Endodermal cell (in vitro differentiated cells): ENCODE measurements around the gene UFD1. TPM values are rescaled to one million over a fixed set of nuclear protein-coding genes. Genes with fewer than 3 reads are reported as not detected.

Source experiments
- DNase-seq: peaks from one replicate; pipeline ENCODE4 v3.0.0-alpha.2; 2017
- H3K27ac ChIP-seq: 2 replicates; pipeline ENCODE4 v1.5.1; 2013; ENCODE audit warnings: mild to moderate bottlenecking, low read depth, low read length, moderate library complexity
- H3K27me3 ChIP-seq: 2 replicates; pipeline ENCODE4 v1.6.1; 2013; ENCODE audit warnings: mild to moderate bottlenecking, low read length, moderate library complexity; ENCODE audit not compliant: insufficient read depth, control insufficient read depth, poor library complexity, severe bottlenecking
- H3K36me3 ChIP-seq: 2 replicates; pipeline ENCODE4 v1.7.0; 2013; ENCODE audit warnings: mild to moderate bottlenecking, low read length, moderate library complexity; ENCODE audit not compliant: control insufficient read depth, insufficient read depth
- H3K4me1 ChIP-seq: one replicate; pipeline ENCODE4 v1.7.0; 2013; ENCODE audit warnings: low read length; ENCODE audit not compliant: control insufficient read depth, insufficient read depth
- H3K4me3 ChIP-seq: 2 replicates; pipeline ENCODE4 v1.5.1; 2013; ENCODE audit warnings: mild to moderate bottlenecking, low read length, moderate library complexity
- H3K9ac ChIP-seq: 2 replicates; pipeline ENCODE4 v1.6.1; 2013; ENCODE audit warnings: mild to moderate bottlenecking, low read length, moderate library complexity; ENCODE audit not compliant: poor library complexity, severe bottlenecking; ENCODE audit errors: extremely low read depth
- H3K9me3 ChIP-seq: 2 replicates; pipeline ENCODE4 v1.6.1; 2013; ENCODE audit warnings: mild to moderate bottlenecking, low read length, moderate library complexity; ENCODE audit not compliant: control insufficient read depth
- H3K27ac Mint-ChIP-seq: 2 replicates; pipeline ENCODE4 v1.8.0; 2020; ENCODE audit warnings: mixed read lengths
- H3K27me3 Mint-ChIP-seq: 2 replicates; pipeline ENCODE4 v1.8.0; 2021; ENCODE audit warnings: mild to moderate bottlenecking, mixed read lengths; ENCODE audit not compliant: insufficient read depth
- H3K36me3 Mint-ChIP-seq: 2 replicates; pipeline ENCODE4 v1.8.0; 2020; ENCODE audit warnings: low read depth, mixed read lengths
- H3K4me1 Mint-ChIP-seq: 2 replicates; pipeline ENCODE4 v1.8.0; 2020; ENCODE audit warnings: mixed read lengths
- H3K4me3 Mint-ChIP-seq: 2 replicates; pipeline ENCODE4 v1.8.0; 2020; ENCODE audit warnings: mild to moderate bottlenecking, moderate library complexity, mixed read lengths
- H3K9me3 Mint-ChIP-seq: 2 replicates; pipeline ENCODE4 v1.8.0; 2020; ENCODE audit warnings: mild to moderate bottlenecking, mixed read lengths
- CTCF ChIP-seq: fragments of 200-600 bp; sonication (generic); conservative IDR thresholded peaks from 2 replicates; pipeline ENCODE4 v1.5.0; 2021; ENCODE audit warnings: antibody characterized with exemption, mild to moderate bottlenecking
- WGBS, 2 experiments: methylation state at CpG; one replicate each; pipeline versions ENCODE4 v1.1.5 to v1.1.7; 2013; ENCODE audit warnings: missing lambda C conversion rate in 2 of 2, mixed read lengths in 1 of 2; ENCODE audit not compliant: insufficient coverage in 1 of 2, insufficient read length in 1 of 2; 5-methylcytosine and 5-hydroxymethylcytosine counted together
- total RNA-seq, 2 donors: library from RNA; stranded (reverse); fragmentation: NEBNext Ultra II Directional in 1 of 2; extraction: Animal tissue kit (Norgen Biotek cat#: 25700) in 1 of 2; gene quantifications; 2 replicates in 1 of 2; 3 replicates in 1 of 2; pipeline ENCODE4 v1.2.1, GENCODE V29; 2021

Gene UFD1
- total RNA-seq, 2 donors from 2014 or later, result 67.7 to 69.2 TPM

DNA sequence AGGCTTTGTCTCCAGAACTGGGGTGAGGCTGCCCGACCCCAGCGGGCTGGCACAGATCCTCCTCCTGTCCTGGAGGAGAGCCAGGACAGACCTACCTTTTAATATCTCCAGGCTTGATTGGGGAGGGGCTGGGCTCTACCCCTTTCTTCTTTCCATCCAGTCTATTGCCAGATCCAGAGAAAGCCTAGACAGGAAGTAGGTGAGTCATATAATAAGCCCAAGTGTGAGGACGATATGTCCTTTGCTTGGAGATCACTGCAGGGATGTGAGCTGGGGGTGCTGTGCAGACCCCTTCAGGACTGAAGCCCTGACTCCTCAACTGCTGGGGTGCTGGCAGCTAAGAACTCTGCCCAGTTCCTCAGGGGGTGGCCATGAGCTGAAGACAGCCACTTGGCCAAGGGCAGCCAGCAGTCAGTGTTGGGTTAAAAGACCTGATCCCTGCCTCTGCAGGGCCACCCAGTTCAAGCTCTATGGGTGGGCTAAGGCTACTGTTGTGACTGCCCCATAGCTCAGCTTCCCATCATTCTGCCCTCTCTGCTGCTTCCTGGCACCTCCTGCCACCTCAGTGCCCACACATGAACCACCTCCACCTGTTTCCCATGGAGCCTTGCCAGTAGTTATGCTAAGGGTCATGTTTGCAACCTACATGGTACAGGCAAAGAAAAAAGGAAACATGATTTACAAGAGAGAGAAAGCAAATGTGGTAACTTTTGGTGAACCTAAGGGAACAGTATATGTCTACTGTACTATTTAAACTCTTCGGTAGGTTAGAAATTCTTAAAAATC lies 23.2 kb downstream of the UFD1 start:
- Histone ChIP-seq H3K9ac (no peak overlapping the region), H3K9me3 (no peaks in the 10 kb centered on the region), H3K4me3 (no peak overlapping the region), H3K36me3 (peaks cover 92% of the 10 kb centered on the region), H3K27ac (no peak overlapping the region), H3K27me3 (no peaks in the 10 kb centered on the region), H3K4me1 (no peaks in the 10 kb centered on the region)
- Mint-ChIP-seq H3K27me3 (no peaks in the 10 kb centered on the region), H3K4me1 (no peaks in the 10 kb centered on the region), H3K27ac (no peak overlapping the region), H3K36me3 (peaks cover 83% of the 10 kb centered on the region), H3K9me3 (no peaks in the 10 kb centered on the region), H3K4me3 (no peak overlapping the region)
- 78 to 87% methylated on average over 2 to 4 of the region's 4 CpGs for WGBS, 2 experiments
- DNase-seq, result no peak
- TF ChIP-seq CTCF, result no peak

GRCh38 chr22:19455033-19455432 lies 24.0 kb downstream of the UFD1 start:
- Mint-ChIP-seq H3K27me3 (no peaks in the 10 kb centered on the region), H3K27ac (no peak overlapping the region), H3K9me3 (no peaks in the 10 kb centered on the region), H3K4me1 (no peaks in the 10 kb centered on the region), H3K4me3 (no peak overlapping the region), H3K36me3 (peaks cover 84% of the 10 kb centered on the region)
- no peak for TF ChIP-seq CTCF
- H3K4me3 ChIP-seq, result no peak overlapping the region
- no peaks in the 10 kb centered on the region for H3K27me3 ChIP-seq
- no peak overlapping the region for H3K27ac ChIP-seq
- no peak overlapping the region for H3K9ac ChIP-seq
- peaks cover 92% of the 10 kb centered on the region for H3K36me3 ChIP-seq
- WGBS, 2 experiments, result 90 to 100% methylated on average over 2 of the region's 2 CpGs
- DNase-seq, result no peak
- no peaks in the 10 kb centered on the region for H3K9me3 ChIP-seq
- H3K4me1 ChIP-seq, result no peaks in the 10 kb centered on the region

- no peak overlapping the region for H3K27ac Mint-ChIP-seq
- no peak for TF ChIP-seq CTCF
- H3K36me3 Mint-ChIP-seq, result peaks cover 77% of the 10 kb centered on the region
- no peaks in the 10 kb centered on the region for H3K9me3 Mint-ChIP-seq
- Histone ChIP-seq H3K27me3 (no peaks in the 10 kb centered on the region), H3K27ac (no peak overlapping the region), H3K36me3 (peaks cover 94% of the 10 kb centered on the region), H3K9me3 (no peaks in the 10 kb centered on the region), H3K9ac (no peak overlapping the region), H3K4me1 (no peaks in the 10 kb centered on the region), H3K4me3 (no peak overlapping the region)
- DNase-seq, result no peak
- H3K4me1 Mint-ChIP-seq, result no peaks in the 10 kb centered on the region
- no peaks in the 10 kb centered on the region for H3K27me3 Mint-ChIP-seq
- H3K4me3 Mint-ChIP-seq, result no peak overlapping the region
- 91 to 93% methylated on average over 3 to 6 of the region's 6 CpGs for WGBS, 2 experiments
Observed at GRCh38 chr22:19454156-19454555, 24.8 kb downstream of the UFD1 start.
